Neural cell (in vitro differentiated cells): ENCODE results near the gene STX18. TPM values are rescaled to one million over a fixed set of nuclear protein-coding genes. Genes with fewer than 3 reads are reported as not detected.

Experiments used
- H2AFZ ChIP-seq: fragments of 200-600, 300-800 bp; sonication (generic), shearing (Covaris generic); 2 replicates; pipeline ENCODE4 v1.6.0; 2014; ENCODE audit warnings: low read depth, mild to moderate bottlenecking, antibody characterized with exemption, low read length, moderate library complexity
- H3F3A ChIP-seq: fragments of 200-600 bp; shearing (Covaris generic); 2 replicates; pipeline ENCODE4 v1.6.1; 2016; ENCODE audit warnings: mild to moderate bottlenecking, moderate library complexity, mixed read lengths, antibody characterized with exemption, low read length; ENCODE audit not compliant: insufficient read depth, poor library complexity, severe bottlenecking
- H3K27ac ChIP-seq: fragments of 200-600, 300-800 bp; sonication (generic), shearing (Covaris generic); 2 replicates; pipeline ENCODE4 v1.5.1; 2014; ENCODE audit warnings: mild to moderate bottlenecking, low read length, moderate library complexity
- H3K27me3 ChIP-seq: fragments of 300-800, 200-600 bp; sonication (generic), shearing (Covaris generic); 2 replicates; pipeline ENCODE4 v1.6.0; 2014; ENCODE audit warnings: mild to moderate bottlenecking, low read depth, low read length, moderate library complexity; ENCODE audit not compliant: insufficient read depth
- H3K36me3 ChIP-seq: fragments of 300-800, 200-600 bp; sonication (generic), shearing (Covaris generic); 2 replicates; pipeline ENCODE4 v1.5.1; 2014; ENCODE audit warnings: mild to moderate bottlenecking, antibody characterized with exemption, low read length, moderate library complexity; ENCODE audit not compliant: insufficient read depth
- H3K4me2 ChIP-seq: fragments of 300-800, 200-600 bp; sonication (generic), shearing (Covaris generic); 2 replicates; pipeline ENCODE4 v1.6.0; 2014; ENCODE audit warnings: mild to moderate bottlenecking, low read length
- H3K4me3 ChIP-seq: fragments of 300-800, 200-600 bp; sonication (generic), shearing (Covaris generic); 2 replicates; pipeline ENCODE4 v1.5.1; 2014; ENCODE audit warnings: mild to moderate bottlenecking, low read length, moderate library complexity
- H3K79me2 ChIP-seq: fragments of 200-600 bp; shearing (Covaris generic); replicated peaks from 2 replicates; pipeline ENCODE4 v1.6.0; 2014; ENCODE audit warnings: mild to moderate bottlenecking, low read length, moderate library complexity; ENCODE audit not compliant: insufficient read depth
- H3K9ac ChIP-seq: fragments of 300-800, 200-600 bp; sonication (generic), shearing (Covaris generic); 2 replicates; pipeline ENCODE4 v1.6.1; 2016; ENCODE audit warnings: mild to moderate bottlenecking, low read length, mixed read lengths
- H3K9me2 ChIP-seq: fragments of 200-600 bp; shearing (Covaris generic); 2 replicates; pipeline ENCODE4 v1.6.1; 2016; ENCODE audit warnings: mild to moderate bottlenecking, low read length, mixed read lengths; ENCODE audit not compliant: insufficient read depth
- H3K9me3 ChIP-seq: fragments of 200-600, 300-800 bp; sonication (generic), shearing (Covaris generic); 2 replicates; pipeline ENCODE4 v1.6.1; 2016; ENCODE audit warnings: mild to moderate bottlenecking, mixed run types, low read length, moderate library complexity, mixed read lengths
- H4K20me1 ChIP-seq: fragments of 200-600 bp; shearing (Covaris generic); 2 replicates; pipeline ENCODE4 v1.6.1; 2016; ENCODE audit warnings: mild to moderate bottlenecking, mixed run types; ENCODE audit not compliant: insufficient read depth
- EP300 ChIP-seq: fragments of 450-650 bp; conservative IDR thresholded peaks from 2 replicates; pipeline ENCODE4 v1.6.1; 2014; ENCODE audit warnings: antibody characterized with exemption, mild to moderate bottlenecking, moderate library complexity; ENCODE audit not compliant: poor library complexity, severe bottlenecking
- EZH2 ChIP-seq: fragments of 200-600, 300-800 bp; shearing (Covaris generic), sonication (generic); IDR thresholded peaks from 2 replicates; pipeline ENCODE4 v1.6.1; 2014; ENCODE audit warnings: antibody characterized with exemption, low read length, borderline replicate concordance, mild to moderate bottlenecking; ENCODE audit not compliant: insufficient read depth, poor library complexity, severe bottlenecking
- MXI1 ChIP-seq: fragments of 450-650 bp; conservative IDR thresholded peaks from 2 replicates; pipeline ENCODE4 v1.6.1; 2014; ENCODE audit warnings: antibody characterized with exemption, mild to moderate bottlenecking; ENCODE audit not compliant: poor library complexity, severe bottlenecking
- POLR2AphosphoS5 ChIP-seq: IDR thresholded peaks from 2 replicates; pipeline ENCODE4 v1.6.1; 2012
- RAD21 ChIP-seq: fragments of 450-650 bp; conservative IDR thresholded peaks from 2 replicates; pipeline ENCODE4 v1.6.1; 2014; ENCODE audit warnings: antibody characterized with exemption, mild to moderate bottlenecking, moderate library complexity
- SMC3 ChIP-seq: fragments of 450-650 bp; conservative IDR thresholded peaks from 2 replicates; pipeline ENCODE4 v1.6.1; 2014; ENCODE audit warnings: antibody characterized with exemption, mild to moderate bottlenecking, moderate library complexity; ENCODE audit not compliant: poor library complexity
- TAF1 ChIP-seq: IDR thresholded peaks from 2 replicates; pipeline ENCODE4 v1.6.1; 2012; ENCODE audit warnings: low read depth
- polyA plus RNA-seq: library from polyadenylated mRNA; depleted of rRNA; stranded (reverse); fragments of >200 nt; gene quantifications from 2 replicates; pipeline ENCODE4 v1.2.3, GENCODE V29; 2014
- TF ChIP-seq, protein P1 (sequence below): fragments of 450-650 bp; IDR thresholded peaks from 2 replicates; pipeline ENCODE4 v1.5.1; 2014; ENCODE audit warnings: antibody characterized with exemption, mild to moderate bottlenecking, moderate library complexity; ENCODE audit not compliant: poor library complexity, severe bottlenecking
- TF ChIP-seq, protein P2 (sequence below): IDR thresholded peaks from 2 replicates; pipeline ENCODE4 v1.6.1; 2012; ENCODE audit warnings: borderline replicate concordance

The STX18 gene
- polyA plus RNA-seq, 1 donor from 2014 or later, result 64.5 TPM

DNA sequence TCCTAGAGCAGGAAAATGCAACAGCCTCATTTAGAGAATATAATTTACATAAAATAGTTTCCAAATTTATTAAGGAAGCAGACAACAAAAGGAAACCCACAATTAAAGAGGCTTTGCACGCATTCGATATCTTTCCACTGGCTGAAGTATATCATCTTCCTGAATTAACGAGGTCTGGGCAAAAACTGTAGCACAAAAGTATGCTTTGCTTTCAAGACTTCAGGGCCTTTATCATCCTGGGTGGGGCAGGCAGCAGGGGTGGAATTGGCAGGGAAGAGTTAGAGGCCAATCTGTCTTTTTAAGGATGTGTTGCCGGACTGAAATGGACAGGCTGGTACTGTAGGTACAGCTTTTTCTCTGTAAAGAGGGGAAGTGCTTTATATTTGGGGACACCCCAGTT lies 17.0 kb upstream of the STX18 start:
- Histone ChIP-seq H3K9me3 (no peaks in the 10 kb centered on the region), H3F3A (no peaks in the 10 kb centered on the region), H3K27ac (no peak overlapping the region), H3K9me2 (no peaks in the 10 kb centered on the region), H3K27me3 (no peaks in the 10 kb centered on the region), H2AFZ (no peak overlapping the region), H3K4me2 (no peak overlapping the region), H4K20me1 (no peaks in the 10 kb centered on the region), H3K36me3 (no peaks in the 10 kb centered on the region), H3K4me3 (no peak overlapping the region), H3K79me2 (no peaks in the 10 kb centered on the region), H3K9ac (no peak overlapping the region)
- TF ChIP-seq MXI1, result no peak
- TF ChIP-seq, protein P1, sequence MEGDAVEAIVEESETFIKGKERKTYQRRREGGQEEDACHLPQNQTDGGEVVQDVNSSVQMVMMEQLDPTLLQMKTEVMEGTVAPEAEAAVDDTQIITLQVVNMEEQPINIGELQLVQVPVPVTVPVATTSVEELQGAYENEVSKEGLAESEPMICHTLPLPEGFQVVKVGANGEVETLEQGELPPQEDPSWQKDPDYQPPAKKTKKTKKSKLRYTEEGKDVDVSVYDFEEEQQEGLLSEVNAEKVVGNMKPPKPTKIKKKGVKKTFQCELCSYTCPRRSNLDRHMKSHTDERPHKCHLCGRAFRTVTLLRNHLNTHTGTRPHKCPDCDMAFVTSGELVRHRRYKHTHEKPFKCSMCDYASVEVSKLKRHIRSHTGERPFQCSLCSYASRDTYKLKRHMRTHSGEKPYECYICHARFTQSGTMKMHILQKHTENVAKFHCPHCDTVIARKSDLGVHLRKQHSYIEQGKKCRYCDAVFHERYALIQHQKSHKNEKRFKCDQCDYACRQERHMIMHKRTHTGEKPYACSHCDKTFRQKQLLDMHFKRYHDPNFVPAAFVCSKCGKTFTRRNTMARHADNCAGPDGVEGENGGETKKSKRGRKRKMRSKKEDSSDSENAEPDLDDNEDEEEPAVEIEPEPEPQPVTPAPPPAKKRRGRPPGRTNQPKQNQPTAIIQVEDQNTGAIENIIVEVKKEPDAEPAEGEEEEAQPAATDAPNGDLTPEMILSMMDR, result no peak
- TF ChIP-seq TAF1, result no peak
- TF ChIP-seq EZH2, result no peak
- TF ChIP-seq POLR2AphosphoS5, result no peak
- TF ChIP-seq EP300, result no peak
- no peak for TF ChIP-seq RAD21
- no peak for TF ChIP-seq SMC3
- TF ChIP-seq, protein P2, sequence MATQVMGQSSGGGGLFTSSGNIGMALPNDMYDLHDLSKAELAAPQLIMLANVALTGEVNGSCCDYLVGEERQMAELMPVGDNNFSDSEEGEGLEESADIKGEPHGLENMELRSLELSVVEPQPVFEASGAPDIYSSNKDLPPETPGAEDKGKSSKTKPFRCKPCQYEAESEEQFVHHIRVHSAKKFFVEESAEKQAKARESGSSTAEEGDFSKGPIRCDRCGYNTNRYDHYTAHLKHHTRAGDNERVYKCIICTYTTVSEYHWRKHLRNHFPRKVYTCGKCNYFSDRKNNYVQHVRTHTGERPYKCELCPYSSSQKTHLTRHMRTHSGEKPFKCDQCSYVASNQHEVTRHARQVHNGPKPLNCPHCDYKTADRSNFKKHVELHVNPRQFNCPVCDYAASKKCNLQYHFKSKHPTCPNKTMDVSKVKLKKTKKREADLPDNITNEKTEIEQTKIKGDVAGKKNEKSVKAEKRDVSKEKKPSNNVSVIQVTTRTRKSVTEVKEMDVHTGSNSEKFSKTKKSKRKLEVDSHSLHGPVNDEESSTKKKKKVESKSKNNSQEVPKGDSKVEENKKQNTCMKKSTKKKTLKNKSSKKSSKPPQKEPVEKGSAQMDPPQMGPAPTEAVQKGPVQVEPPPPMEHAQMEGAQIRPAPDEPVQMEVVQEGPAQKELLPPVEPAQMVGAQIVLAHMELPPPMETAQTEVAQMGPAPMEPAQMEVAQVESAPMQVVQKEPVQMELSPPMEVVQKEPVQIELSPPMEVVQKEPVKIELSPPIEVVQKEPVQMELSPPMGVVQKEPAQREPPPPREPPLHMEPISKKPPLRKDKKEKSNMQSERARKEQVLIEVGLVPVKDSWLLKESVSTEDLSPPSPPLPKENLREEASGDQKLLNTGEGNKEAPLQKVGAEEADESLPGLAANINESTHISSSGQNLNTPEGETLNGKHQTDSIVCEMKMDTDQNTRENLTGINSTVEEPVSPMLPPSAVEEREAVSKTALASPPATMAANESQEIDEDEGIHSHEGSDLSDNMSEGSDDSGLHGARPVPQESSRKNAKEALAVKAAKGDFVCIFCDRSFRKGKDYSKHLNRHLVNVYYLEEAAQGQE, result no peak

DNA sequence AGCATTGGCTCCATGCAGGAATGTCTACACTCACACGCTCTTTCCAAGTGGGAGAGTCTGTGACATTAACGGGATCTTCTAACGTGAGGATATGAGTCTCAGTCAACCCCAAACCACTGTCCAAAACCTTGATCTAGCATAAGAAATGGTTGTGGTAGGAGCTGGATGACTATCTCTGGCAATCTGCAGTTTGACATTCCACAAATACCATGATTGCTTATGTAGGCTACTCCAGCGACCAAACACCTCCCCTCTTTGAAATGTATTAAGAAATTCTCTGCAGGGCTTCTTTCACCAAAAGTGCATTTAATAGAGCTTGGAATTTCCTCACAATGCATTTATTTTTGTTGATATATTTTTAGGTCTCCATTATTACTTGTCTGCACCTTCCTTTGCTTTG lies 14.1 kb upstream of the STX18 start:
- no peak overlapping the region for H3K4me3 ChIP-seq
- H3K27me3 ChIP-seq, result no peaks in the 10 kb centered on the region
- H4K20me1 ChIP-seq, result no peaks in the 10 kb centered on the region
- no peak for TF ChIP-seq EZH2
- no peak for TF ChIP-seq TAF1
- no peak for TF ChIP-seq MXI1
- no peak for TF ChIP-seq EP300
- TF ChIP-seq, protein P2, result no peak
- TF ChIP-seq, protein P1, result no peak
- TF ChIP-seq POLR2AphosphoS5, result no peak
- TF ChIP-seq SMC3, result no peak
- TF ChIP-seq RAD21, result no peak
- no peaks in the 10 kb centered on the region for H3K9me2 ChIP-seq
- H3F3A ChIP-seq, result no peaks in the 10 kb centered on the region
- H3K9me3 ChIP-seq, result no peaks in the 10 kb centered on the region
- no peaks in the 10 kb centered on the region for H3K79me2 ChIP-seq
- no peak overlapping the region for H3K9ac ChIP-seq
- no peak overlapping the region for H3K4me2 ChIP-seq
- no peak overlapping the region for H3K27ac ChIP-seq
- no peak overlapping the region for H2AFZ ChIP-seq
- H3K36me3 ChIP-seq, result no peaks in the 10 kb centered on the region
